HL-60 (cell line): ENCODE results near the gene SUPV3L1.

Source experiments
- DNase-seq, 2 experiments: peaks; one replicate each; pipeline ENCODE4 v3.0.0-alpha.2; 2010 to 2020; ENCODE audit warnings: low read depth in 1 of 2, low spot score in 1 of 2
- H3K27ac ChIP-seq: fragments of 250-450 bp; sonication (Bioruptor Pico); replicated peaks from 2 replicates; pipeline ENCODE4 v1.5.1; 2020; ENCODE audit warnings: mild to moderate bottlenecking, moderate library complexity
- H3K27me3 ChIP-seq: fragments of 250-450 bp; sonication (Bioruptor Pico); 2 replicates; pipeline ENCODE4 v1.5.1; 2021; ENCODE audit warnings: mild to moderate bottlenecking, moderate library complexity; ENCODE audit not compliant: insufficient read depth, poor library complexity, severe bottlenecking
- H3K4me3 ChIP-seq: replicated peaks from 2 replicates; pipeline ENCODE4 v1.5.1; 2011; ENCODE audit warnings: mild to moderate bottlenecking, control low read depth, low read length; ENCODE audit not compliant: insufficient read depth
- GABPA ChIP-seq: IDR thresholded peaks from 2 replicates; pipeline ENCODE4 v1.6.1; 2012; ENCODE audit warnings: low read depth
- POLR2AphosphoS5 ChIP-seq: IDR thresholded peaks from 2 replicates; pipeline ENCODE4 v1.6.1; 2012; ENCODE audit warnings: low read depth
- SPI1 ChIP-seq: IDR thresholded peaks from 2 replicates; pipeline ENCODE4 v1.6.1; 2012; ENCODE audit warnings: low read depth, mild to moderate bottlenecking, borderline replicate concordance
- TF ChIP-seq, protein P1 (sequence below): IDR thresholded peaks from one replicate; pipeline ENCODE4 v1.5.1; 2011; ENCODE audit warnings: low read length, control low read depth, inconsistent platforms; ENCODE audit not compliant: insufficient read depth
- TF ChIP-seq, protein P2 (sequence below): IDR thresholded peaks from 2 replicates; pipeline ENCODE4 v1.6.1; 2012; ENCODE audit warnings: low read depth; ENCODE audit not compliant: insufficient replicate concordance

SUPV3L1 gene

DNA sequence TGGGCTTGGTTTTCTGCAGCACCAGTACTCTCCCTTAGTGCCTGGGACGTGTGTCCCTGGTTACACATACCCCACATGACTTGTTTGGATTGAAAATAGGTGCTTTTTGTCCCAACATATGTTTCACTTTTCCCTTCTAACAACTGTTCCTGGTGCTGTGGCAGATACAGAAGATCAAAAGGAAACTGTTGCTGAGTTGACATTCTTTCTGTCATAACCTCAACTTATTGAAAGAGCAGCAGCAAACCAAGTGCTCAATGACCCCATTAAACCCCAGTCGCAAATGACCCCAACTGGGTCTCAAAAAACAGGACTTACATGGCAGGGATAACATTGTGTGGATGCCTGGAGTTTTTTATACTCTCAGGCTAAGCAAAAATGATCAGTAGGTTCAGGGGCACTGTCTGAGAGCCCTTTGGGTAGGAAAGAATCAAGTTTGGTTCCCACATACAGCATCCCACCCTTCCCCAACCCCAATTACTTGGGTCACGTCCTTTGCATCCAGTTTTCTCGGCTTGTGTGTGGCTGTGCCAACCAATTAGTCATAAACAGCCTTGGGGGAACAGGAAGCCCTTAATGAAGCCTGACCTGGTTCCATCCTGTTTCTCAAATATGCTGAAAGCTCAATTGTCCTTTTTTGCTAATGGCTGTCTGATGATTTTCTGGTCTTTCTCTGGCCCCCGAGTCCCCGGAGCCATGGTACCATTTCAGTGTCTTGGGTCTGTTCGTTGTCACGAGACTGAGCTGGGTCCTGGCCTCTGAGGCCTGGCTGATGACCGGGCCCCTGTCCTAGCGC lies 45.0 kb downstream of the SUPV3L1 start:
- no peak overlapping the region for H3K27ac ChIP-seq
- TF ChIP-seq, protein P1, sequence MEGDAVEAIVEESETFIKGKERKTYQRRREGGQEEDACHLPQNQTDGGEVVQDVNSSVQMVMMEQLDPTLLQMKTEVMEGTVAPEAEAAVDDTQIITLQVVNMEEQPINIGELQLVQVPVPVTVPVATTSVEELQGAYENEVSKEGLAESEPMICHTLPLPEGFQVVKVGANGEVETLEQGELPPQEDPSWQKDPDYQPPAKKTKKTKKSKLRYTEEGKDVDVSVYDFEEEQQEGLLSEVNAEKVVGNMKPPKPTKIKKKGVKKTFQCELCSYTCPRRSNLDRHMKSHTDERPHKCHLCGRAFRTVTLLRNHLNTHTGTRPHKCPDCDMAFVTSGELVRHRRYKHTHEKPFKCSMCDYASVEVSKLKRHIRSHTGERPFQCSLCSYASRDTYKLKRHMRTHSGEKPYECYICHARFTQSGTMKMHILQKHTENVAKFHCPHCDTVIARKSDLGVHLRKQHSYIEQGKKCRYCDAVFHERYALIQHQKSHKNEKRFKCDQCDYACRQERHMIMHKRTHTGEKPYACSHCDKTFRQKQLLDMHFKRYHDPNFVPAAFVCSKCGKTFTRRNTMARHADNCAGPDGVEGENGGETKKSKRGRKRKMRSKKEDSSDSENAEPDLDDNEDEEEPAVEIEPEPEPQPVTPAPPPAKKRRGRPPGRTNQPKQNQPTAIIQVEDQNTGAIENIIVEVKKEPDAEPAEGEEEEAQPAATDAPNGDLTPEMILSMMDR = no peak
- TF ChIP-seq SPI1 (no peak), GABPA (no peak), POLR2AphosphoS5 (no peak)
- TF ChIP-seq, protein P2, sequence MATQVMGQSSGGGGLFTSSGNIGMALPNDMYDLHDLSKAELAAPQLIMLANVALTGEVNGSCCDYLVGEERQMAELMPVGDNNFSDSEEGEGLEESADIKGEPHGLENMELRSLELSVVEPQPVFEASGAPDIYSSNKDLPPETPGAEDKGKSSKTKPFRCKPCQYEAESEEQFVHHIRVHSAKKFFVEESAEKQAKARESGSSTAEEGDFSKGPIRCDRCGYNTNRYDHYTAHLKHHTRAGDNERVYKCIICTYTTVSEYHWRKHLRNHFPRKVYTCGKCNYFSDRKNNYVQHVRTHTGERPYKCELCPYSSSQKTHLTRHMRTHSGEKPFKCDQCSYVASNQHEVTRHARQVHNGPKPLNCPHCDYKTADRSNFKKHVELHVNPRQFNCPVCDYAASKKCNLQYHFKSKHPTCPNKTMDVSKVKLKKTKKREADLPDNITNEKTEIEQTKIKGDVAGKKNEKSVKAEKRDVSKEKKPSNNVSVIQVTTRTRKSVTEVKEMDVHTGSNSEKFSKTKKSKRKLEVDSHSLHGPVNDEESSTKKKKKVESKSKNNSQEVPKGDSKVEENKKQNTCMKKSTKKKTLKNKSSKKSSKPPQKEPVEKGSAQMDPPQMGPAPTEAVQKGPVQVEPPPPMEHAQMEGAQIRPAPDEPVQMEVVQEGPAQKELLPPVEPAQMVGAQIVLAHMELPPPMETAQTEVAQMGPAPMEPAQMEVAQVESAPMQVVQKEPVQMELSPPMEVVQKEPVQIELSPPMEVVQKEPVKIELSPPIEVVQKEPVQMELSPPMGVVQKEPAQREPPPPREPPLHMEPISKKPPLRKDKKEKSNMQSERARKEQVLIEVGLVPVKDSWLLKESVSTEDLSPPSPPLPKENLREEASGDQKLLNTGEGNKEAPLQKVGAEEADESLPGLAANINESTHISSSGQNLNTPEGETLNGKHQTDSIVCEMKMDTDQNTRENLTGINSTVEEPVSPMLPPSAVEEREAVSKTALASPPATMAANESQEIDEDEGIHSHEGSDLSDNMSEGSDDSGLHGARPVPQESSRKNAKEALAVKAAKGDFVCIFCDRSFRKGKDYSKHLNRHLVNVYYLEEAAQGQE = no peak
- DNase-seq = no peak
- no peak overlapping the region for H3K4me3 ChIP-seq
- no peaks in the 10 kb centered on the region for H3K27me3 ChIP-seq

DNA sequence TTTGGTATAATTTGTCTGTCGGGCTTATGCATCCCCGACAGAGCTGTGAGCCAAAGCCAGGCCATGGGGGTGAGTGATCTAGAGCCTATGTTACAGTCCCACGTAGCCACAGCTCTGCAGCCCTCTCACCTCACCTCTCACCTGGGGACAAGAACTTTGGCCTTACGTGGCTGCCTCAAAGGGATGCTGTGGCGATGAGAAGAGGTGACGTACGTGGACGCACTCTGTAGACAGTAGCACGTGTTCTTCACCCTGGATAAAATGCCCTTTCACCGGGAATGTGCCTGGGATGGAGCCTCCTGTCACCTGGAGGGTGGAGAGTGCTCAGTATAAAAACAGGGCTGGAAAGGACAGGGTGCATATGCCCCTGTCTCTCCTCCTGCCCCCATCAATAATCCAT lies 45.6 kb downstream of the SUPV3L1 start:
- TF ChIP-seq, protein P1 = no peak
- TF ChIP-seq, protein P2 = no peak
- TF ChIP-seq SPI1 = no peak
- no peak for TF ChIP-seq GABPA
- TF ChIP-seq POLR2AphosphoS5 = no peak

DNA sequence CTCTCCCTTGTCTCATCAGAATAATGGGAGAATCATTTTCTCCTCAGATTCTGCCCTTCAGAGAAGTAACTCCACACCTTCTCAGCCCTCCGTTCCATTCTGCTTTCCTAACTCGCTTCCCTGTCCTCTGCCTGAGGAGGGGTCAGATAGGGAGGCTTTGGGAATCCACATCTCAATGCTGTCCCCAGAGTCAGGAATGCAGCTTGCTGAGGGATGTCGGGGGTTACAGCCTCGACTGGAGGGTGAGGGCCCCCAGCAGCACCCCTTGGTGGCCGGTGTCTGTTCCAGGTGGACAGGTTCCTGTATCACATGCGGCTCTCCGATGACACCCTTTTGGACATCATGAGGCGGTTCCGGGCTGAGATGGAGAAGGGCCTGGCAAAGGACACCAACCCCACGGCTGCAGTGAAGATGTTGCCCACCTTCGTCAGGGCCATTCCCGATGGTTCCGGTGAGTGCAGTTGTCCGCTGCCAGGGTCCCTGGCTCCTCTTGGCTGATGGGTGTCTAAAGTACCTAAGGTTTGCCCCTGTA lies 47.0 kb downstream of the SUPV3L1 start:
- TF ChIP-seq, protein P1 = no peak
- TF ChIP-seq GABPA (no peak), SPI1 (no peak)
- Histone ChIP-seq H3K27ac (no peak overlapping the region), H3K4me3 (no peak overlapping the region), H3K27me3 (no peaks in the 10 kb centered on the region)
- no peak for DNase-seq

More for the DNA sequence above, 45.6 kb downstream of the SUPV3L1 start:
- DNase-seq = no peak
- H3K4me3 ChIP-seq = no peak overlapping the region
- no peaks in the 10 kb centered on the region for H3K27me3 ChIP-seq
- no peak overlapping the region for H3K27ac ChIP-seq
